AG04449 (cell line): ENCODE data around the gene GLS.

Experiments used
- CTCF ChIA-PET: fragments of 350-600 bp; formaldehyde crosslinking; extraction: SDS; loops from one replicate; lab custom pipeline; 2021; ENCODE audit warnings: antibody characterized with exemption; lab: Yijun Ruan, JAX
- POLR2A ChIA-PET: fragments of 400-600, 350-600 bp; formaldehyde crosslinking; extraction: SDS; loops from one replicate; lab custom pipeline; 2020; ENCODE audit warnings: antibody characterized with exemption, inconsistent platforms; lab: Yijun Ruan, JAX
- DNase-seq: peaks from one replicate; pipeline ENCODE4 v3.0.0-alpha.2; 2010; ENCODE audit warnings: low read depth, low spot score
- H3K4me3 ChIP-seq: 2 replicates; pipeline ENCODE4 v1.5.1; 2011; ENCODE audit warnings: low read depth, mild to moderate bottlenecking, control low read depth, low read length
- CTCF ChIP-seq: IDR thresholded peaks from one replicate; pipeline ENCODE4 v1.5.1; 2011; ENCODE audit warnings: mild to moderate bottlenecking, moderate library complexity, low read length, control low read depth, inconsistent platforms; ENCODE audit not compliant: insufficient read depth; ENCODE audit errors: missing control alignments

The GLS gene

DNA sequence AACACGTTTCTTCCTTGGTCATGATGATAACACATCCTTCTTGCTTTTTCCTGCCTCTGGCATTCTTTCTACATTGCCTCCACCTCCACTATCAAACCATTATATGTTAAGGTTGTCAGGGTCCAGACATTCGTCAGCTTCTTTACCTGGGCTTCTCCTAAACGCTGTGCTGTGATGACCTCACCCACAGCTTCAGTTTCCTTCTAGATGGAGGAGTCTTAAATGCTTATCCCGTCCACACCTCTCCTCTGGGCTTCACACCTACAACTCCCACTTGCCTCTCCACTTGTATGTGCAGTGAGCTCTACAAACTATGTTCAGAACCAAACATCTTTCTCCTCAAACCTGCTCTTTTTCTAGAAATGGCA lies 134.0 kb downstream of the GLS start:
- TF ChIP-seq CTCF, result no peak
- CTCF ChIA-PET, result interaction anchor here (0.7 to 2.4 kb wide), 7 partner anchors 14 to 141 kb away, joined by 3 to 10 read pairs (median 4); no protein-coding TSS in a partner anchor
- H3K4me3 ChIP-seq, result peak overlapping the region; percentile 59
- no peak for DNase-seq
- POLR2A ChIA-PET, result interaction anchor here (0.8 to 2.0 kb wide), 5 partner anchors 8 to 141 kb away, joined by 3 to 9 read pairs (median 3); no protein-coding TSS in a partner anchor
